Fibroblast of upper back skin (primary cell): ENCODE results near the gene PTGR3.
A peak's percentile ranks its signal among the peaks of the same experiment; 100 is the strongest.

Source experiments
- DNase-seq: peaks from one replicate; pipeline ENCODE4 v3.0.0-alpha.2; 2013

Gene PTGR3

DNA sequence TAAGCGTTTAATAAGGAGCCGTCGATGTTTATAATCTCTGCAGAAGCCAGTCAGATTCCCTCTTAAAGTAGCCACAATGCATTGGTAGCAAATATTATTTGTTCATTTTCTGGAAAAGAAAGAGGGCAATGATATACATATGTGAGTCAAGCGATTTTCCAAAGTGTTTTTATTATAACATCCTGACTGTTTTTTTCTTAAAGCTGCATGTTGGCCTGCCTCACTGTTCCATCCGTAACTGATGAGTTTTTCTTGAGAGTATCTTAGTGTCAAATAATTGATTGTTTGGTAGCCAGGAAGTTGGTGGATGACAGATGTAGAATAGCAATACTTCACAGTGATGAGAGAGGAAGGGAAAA is 5.4 kb upstream of the PTGR3 start:
- DNase-seq, result no peak

DNA sequence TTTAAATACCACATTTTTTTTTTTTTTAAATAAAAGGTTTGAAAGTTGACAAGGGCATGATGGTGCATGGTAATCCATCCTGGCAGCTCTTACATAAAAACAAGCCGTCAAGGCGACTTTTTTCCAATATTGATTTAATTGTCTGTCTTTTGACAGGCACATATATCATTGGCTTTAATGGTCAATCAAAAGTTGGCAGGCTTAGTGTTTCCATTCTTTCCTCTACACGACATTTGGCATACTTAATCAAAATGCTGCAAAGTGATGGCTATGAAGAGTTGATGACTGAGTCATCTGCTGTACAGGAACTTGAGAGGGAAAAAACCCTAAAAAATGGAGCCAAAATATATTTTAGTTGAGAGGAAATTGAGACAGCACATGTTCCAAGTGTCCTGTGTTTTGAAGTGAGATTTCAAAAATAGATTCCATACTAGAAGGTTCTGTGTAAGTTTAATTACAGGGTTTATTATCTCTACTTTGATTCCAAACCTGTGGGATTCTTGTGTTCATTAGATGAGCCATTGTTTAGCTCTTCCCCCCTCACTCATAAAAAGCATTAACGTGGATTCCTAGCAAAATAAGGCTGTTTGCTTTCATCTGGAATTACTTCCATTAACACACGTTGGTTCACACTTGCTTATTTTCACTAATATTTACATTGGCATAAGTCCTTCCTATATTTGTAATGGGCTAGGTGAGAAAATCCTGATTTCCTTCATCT is 4.8 kb upstream of the PTGR3 start:
- DNase-seq, result peak; percentile 84

DNA sequence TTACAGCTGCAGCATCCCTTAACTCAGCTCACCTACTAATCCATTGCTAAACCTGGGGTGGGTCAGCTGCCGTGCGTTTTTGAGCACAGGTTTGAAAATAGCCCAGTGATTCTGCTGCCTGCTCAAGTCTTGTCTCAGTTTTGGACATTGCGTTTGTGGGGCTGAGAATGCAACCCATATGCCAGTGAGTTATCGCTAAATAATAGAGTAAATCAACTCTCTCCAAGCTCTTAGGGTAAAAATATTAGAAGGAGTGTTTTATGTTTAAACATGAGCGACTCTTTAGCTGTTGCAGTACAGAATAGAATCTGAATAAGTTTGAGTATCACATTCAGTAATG is 3.8 kb upstream of the PTGR3 start:
- no peak for DNase-seq

DNA sequence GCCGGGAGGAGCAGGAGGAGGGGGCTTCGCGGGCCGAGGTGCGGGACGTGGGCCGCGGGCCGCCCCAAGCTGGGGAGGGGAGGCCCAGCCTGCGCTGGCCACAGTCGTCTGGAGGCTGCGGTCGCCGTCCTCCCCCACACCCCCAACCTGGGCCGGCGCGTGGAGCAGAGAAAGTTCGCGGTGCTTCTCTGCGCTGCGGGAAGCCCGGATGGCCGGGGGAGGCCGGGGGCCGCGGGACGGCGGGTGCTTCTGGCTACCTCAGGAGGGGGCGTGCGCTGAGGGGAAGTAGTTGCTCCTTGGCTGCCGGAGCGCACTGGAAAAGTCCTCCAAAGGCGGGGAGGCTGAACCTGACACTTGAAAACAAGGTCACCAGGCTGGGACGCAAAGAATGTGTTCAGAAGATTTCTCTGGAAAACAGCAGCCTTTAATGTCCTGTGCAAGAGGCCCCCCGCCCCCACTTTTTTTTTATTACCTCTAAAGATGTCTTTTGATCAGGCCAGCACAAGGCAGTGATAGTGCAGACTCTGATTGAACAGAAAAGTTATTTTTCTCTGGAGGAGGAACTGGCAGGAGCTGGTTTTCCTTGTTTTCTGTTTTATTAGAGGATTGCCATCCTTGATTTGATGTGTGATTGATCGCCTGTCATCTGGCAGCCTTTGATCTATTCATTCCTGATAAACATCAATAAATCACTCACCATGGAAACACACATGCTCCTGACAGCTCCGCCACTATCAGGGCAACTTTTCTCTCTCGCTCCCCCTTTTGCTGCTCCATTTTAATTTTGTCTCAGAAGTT is 3.2 kb upstream of the PTGR3 start:
- no peak for DNase-seq

DNA sequence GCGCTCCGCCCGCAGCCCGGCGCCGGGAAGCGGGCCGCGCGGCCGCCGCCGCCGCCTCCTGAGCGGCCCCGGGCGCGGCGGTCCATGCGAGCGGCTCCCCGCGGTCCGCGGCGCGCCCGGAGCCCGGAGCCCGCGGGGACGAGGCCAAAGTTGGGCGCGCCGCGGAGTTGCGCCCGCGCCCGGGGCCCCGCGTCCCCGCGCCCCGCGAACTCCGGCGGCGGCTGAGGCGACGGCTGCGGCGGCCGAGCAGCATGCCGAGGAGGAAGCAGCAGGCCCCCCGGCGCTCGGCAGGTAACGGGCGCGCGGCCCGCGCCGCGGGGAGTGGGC is 2.6 kb upstream of the PTGR3 start:
- DNase-seq, result no peak

DNA sequence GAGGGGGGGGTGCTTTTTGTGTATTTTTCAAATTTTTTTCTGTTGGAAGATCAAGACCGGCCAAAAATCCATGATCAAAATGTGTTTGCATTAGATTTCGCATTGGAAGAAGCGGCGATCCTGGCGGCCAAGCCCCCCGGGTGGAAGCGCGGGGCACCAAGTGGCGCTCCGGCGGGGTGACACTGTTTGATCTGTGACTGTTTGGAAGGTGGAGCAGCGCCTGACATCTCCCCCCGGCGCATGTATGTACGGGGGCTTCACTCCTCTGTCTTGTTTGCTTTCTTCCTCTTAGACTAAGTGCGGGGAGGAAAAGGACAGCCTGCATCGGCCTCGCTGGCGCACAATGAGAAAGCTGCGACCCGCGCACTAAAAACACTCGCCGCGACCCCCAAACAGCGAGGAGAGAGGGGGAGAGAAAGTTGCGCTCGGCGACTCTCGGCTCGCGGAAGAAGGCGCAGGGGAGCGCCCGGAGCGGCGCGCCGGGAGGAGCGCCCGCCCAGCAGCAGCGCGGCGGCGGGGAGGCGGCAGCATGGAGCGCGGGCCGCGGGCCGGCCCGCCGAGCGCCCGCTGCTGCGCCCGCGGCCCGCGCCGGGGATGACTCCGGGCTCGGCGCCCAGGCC is 2.2 kb upstream of the PTGR3 start:
- DNase-seq, result no peak

DNA sequence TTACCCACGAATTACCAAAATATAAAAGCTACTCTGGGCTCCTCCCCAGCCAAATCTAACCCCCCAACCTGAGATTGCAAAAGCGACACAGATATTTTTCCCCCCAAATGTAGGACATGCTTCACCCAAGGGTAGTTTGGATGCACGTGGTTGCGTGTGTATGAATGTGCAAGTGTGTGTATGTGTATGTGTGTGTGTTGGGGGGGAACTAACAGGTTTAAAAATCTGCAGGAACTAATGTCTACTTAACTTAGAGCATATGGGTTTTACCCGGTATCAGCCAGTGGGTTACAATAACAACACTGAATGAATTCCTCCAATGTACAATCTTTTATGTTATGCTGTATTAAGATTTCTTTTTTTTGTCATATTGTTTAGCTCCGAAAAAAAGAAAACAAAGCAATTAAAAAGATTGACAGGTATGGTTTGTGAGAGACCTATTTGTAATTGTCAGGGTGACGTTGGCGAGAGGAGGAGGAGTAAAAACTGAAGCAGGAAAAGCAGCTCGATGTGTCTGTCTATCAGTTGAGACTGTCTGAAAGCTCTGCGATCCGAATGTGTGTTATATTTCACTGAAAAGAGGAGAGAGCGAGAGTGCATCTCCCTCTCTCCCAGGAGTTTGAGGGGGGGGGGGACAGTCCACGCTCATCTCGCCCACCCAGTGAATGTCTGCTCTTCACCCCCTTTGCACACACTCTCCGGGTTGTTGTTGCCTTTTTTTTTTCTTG is 1.5 kb upstream of the PTGR3 start, which contains the start of gene TSHZ1:
Gene TSHZ1 (plus strand): TSS at position 524 of the 728 bp plus-strand sequence. CDS start 1,080 bp downstream, outside the sequence.
- peak; percentile 83 for DNase-seq

DNA sequence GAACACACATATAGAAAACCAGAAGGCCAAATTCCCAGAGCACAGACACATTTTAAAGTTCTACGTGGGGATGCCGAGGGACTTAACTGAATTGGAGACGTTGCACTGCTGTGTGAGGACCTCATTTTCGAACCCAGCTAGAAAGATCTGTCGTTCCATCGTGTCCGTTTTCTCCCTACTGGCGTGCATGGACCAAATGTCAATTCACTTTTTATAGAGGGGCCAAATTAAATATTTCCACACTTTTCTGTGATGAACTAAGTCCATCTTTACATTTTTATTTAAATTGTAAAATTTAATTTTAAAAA is 966 bp upstream of the PTGR3 start:
- DNase-seq, result no peak

DNA sequence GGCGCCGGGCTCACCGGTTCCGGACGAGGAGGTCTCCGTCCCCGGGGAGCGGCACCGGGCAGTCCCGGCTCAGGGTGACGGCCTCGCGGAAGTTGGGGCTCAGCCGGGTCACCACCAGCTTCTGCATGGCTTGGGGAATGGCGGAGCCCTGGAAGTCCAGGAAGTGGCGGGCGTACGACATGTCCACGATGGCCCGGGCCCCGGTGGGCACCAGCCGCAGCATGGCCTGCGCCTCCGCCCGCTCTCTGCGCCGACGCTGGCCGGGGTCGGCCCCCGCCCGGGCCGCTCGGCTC is 157 bp downstream of the PTGR3 start:
- no peak for DNase-seq

DNA sequence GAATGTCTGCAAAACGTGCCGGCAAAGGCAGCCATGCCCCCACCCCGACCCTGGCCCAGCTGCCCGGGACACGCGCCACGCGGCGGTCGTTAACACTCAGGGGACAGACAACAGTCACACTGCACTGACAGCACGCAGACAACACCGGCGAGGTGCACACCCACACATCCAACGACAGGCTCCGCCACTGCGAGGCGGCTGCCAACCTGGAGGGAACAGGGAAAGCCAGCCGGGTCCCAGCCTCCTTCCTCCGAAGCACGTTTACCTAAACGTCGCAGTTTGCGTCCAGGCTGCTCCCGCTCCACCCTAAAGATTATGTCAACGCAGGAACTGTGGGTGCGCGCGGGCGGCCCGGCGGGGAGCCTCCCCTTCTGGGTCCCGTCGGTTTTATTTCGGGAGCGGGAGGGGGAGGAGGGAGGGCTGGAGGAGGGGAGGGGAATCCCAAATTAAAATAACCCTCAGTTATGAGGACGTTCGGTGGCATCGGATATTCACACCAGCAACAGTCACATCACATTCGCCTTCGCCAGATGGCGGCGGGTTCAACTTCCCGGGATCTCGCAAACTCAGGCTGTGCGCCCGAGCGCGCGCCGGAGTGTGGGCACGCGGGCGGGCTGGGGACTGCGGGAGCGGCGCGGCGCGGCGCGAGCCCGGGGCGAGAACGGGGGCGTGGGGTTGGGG is 644 bp downstream of the PTGR3 start:
- no peak for DNase-seq

DNA sequence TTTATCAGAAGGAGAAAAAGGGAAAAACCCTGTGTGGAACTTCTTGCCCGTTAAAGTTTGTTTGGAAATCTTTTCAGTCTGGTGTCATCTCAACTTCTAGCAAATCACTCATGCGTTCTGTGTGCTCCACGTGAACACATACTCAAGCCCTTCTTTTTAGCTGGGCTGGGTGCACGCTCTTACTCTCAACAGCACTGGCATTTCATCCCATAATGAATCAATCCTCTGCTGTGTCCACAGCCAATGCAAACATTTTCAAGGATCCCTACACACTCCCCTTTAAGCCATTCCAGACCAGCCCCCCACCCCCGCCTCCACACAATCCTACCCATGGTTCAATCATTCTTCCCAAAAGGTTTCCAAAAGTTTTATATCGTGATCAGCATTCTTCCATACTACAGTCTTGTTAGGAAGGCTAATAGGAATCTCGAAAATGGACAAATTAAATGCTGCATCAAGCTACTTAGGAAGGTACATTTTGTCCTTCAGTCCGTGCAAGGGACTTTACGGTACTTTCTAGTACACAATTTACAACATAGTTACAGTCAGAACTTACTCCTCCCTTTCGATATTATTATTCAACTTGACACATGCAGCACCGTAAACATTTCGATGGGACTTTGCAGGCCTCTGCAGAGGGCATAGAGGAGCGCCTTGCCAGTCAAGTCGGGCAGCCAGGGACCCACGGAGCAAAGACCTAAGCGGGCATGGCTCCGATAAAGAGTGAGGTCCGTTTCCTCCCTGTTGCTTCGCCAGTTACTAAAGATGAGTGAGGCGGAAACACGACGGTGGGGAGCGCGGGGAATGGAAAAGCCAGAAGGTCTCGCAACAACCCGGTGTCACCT is 1.4 kb downstream of the PTGR3 start:
- DNase-seq, result peak; percentile 52

DNA sequence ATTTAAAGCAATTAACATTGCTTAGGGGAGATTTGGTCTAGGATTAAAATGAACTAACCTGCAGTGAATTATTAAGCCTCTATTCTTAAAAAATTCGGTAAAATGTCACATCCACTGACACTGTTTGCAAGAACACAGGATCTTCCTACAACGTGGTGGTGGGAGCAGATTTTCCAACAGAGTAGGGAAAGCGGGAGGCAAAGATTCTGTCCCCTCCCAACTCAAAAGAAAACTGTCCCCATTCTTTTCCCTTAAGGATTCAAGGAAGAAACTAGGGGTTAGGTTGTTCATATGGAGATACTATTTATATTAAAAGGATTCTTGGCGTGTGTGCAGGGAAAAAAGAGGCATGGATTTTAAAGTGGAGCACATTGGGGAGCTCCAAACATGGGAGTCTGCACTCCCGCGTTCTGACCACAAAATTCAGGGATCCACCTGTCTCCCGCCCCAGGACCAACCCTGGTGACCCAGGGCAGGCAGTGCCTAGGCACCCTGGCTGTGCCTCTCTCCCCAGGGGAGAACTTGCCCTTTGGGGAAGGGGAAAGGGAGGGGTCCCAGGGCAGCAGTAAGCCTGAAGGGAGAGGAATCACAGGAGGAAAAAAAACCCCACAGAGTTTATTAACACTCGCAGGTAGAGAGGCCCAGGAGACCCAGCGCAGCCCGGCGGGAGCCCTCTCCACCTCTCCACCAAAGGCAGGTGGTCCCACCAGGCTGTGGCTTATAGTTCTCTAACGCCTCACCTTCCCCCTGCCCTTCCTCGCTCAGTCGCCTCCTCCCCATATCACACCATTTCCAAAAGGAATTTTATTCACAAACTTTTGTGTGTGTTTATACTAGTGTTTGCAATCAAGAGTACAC is 2.3 kb downstream of the PTGR3 start:
- DNase-seq, result no peak

DNA sequence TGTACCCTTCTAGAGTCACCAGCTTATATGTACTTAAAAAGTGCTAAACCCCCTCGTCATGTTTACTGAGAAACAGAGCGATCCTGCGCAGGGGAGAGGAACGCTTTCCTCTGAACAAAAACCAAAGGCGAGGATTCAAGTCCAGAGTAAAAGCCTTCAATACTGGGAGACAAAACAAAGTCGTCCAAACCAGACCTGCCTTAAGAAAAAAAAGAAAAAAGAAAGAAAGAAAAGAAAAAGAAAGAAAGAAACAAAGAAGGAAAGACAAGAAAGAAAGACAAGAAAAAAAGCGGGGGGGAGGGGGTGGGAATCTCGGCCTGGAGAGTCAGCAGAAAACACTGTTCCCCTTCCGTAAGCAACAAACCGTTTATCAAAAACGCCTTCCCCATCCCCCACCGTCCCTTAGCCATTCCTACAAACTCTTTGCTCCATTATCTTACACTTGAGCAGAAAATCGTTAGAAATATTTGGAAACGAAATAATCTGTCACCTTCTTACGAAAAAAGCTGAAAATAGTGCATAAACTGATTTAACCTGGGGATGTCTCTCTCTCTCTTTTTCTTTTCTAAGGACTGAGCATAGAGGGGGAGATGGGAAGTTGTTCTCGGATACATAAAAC is 3.3 kb downstream of the PTGR3 start:
- DNase-seq, result no peak

DNA sequence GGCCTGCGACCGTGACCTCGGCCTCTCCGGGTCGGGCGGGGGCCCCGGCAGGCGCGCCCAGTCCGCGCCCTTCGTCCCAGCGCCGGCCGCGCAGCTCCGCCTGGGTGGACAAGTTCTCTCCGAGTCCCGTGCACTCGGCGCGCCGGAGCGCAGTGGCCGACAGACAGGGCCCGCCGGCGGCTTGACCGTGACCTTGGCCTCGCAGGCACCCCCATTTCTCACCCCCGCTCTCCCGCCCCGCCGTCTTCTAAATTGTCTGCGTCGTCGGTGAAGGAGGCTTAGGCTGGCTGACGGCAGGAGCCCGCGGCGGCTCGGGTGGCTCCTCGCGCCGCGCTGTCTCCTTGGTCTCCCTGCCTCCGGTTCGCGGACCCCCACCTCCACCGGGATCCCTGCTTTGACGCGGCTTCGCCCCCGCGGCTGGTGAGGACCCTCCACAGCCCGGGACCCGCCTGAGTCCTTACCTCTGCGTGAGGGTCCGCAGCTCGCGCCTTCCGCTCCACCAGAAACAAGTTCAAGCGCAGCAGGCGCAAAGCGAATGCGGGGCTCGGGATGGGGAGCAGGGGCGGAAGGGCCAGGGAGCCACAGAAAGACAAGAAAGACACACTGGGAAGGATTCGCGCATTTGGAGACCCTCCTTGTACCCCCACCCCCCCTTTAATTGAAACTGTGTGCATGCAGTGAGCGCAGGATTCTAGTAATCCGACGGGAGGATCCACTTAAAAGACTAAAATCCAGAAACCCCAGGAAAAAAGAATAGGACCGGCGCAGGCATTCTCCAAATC is 4.0 kb downstream of the PTGR3 start:
- DNase-seq, result no peak

DNA sequence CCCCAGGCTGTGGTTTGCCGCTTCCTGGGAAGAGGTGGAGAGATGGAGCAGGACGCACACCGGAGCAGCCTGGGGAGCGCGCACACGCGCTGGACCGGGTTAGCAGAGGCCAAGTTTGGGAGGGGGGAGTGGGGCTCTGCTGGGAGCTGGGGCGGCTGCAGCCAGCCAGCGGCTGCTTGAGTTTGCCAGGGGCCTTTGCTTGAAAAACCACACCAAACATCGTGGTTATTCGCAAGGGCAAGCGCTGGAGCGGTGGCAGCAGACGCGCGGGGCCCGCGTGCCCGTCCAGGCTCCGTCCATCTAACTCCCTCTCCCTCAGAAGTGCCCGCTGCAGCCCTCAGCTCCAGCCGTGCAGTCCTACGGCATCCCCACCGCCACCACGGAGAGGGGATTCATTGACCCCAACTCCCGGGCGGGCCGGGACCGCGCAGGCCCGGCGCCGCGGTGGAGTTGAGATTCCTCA is 4.6 kb downstream of the PTGR3 start:
- no peak for DNase-seq

DNA sequence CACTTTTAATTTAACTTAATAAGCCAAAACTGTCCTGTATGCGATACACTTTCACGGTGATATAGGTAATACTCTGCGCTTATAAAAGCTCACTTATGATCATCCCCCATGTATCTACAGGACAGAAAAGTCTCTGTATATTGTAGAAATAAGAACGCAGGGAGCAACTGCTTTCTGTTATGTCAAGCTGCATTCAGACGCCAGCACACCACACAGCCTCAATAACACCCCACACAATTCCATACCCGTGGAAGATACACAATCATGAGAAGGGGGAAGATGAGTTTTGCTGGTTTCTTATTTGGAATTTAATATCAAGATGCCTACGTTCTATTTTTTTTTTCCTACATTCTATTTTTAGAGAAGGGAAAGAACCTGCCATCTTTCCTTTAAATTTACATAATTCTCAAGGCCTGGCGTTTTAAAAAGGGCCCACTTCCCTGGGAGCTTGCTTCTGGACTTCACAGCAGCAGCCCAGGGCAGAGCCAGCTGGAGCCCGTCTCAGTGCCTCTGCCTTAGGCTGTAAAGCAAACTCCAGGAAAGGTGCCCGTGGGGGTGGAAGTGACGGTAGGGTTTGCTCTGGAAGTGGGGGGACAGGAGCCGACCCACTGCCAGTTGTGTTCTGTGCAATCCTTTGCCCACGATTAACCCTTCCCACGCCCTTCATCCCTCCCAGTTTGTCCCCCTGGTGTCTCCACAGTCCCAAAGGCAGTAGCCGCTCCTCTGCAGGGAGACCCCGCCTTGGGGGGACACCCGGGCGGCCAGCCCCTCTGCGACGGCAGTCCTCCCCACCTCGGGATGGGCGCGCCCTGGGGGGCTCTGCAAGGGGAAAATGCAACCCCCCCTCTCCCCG is 5.3 kb downstream of the PTGR3 start:
- DNase-seq, result no peak

DNA sequence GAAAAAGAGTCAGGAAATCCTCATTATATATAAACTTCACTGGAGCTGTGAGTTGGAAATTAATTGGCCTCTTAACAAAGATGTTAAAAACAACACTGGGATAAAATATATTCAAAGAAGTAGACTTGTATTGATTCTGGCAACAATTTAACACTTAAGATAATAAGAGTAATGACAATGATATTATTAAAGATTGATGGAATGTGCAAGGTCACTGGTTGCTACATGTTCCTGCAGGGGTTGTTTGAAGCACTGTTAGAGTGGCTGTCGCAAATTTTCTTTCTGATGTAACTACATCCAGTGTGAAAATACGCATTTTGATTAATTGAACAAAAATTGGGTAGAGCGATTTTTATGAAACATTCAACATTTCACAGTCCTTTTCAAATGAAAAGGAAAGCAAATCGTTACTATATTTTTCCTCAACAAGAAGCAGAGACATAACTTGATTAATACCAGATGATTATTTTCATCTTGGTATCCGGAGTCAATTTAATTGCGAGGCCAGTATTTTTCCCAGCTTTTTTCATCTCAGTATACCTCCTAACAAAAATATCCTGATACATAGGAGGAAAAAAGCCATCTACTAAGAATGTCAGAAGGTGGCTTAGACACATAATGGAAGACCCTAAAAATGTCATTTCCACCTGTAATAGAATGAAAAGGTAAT is 6.1 kb downstream of the PTGR3 start:
- no peak for DNase-seq
